ENCODE measurements around the gene CFAP410. TPM values are rescaled to one million over a fixed set of nuclear protein-coding genes. Genes with fewer than 3 reads are reported as not detected.

Gene CFAP410
- total and polyA plus RNA-seq, 2 of the 8 experiments (the other 6 are each of a cell fraction or from before 2014, with no cell fraction given), result 10.6 to 12.0 TPM

DNA sequence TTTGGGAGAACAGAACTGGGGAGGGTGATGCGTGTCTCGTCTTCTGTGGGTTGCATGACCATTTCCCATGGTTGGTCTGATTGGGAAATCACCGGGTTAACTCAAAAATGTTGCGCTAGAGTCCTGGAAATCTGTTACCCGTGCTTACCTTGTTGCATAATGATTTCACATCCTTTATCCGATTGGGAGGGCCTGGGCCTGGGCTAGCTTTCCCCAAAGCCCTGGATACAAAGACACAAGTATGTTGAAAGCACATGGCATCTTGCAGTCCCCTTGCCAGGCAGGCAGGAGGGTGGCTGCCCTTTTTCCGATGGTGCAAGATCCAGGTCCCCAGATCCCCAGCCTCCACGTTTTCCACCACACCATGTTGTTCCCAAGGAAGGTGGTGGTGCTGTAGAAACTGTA is 14.8 kb upstream of the CFAP410 start:
- ChIA-PET CTCF (ENCODE audit: partially characterized antibody) (interaction anchor here (0.9 to 3.3 kb wide), 4 partner anchors 8 to 413 kb away, joined by 3 to 11 read pairs (median 4); no protein-coding TSS in a partner anchor), POLR2A (ENCODE audit: partially characterized antibody) (interaction anchor here (1.4 kb wide), 1 partner anchor 15 kb away, joined by 5 read pairs; the partner anchor contains the start of gene CFAP410)
- H2BK5ac ChIP-seq (ENCODE audit: low read depth, low read length), result no peak overlapping the region

More for the DNA sequence above, 14.8 kb upstream of the CFAP410 start:
- no peak overlapping the region for H2AFZ ChIP-seq (ENCODE audit: low read length)
- no peak for FAIRE-seq
- no peaks in the 10 kb centered on the region for H3K9me3 ChIP-seq (ENCODE audit: insufficient read depth in 2 of 2, low read depth in 1 of 2, low read length in 1 of 2)
- no peak overlapping the region for H3K56ac ChIP-seq (replicated peaks; ENCODE audit: insufficient read length, low read depth, low read length)
- H2BK12ac ChIP-seq (ENCODE audit: low read depth, low read length), result no peak overlapping the region
- no peaks in the 10 kb centered on the region for H3K79me2 ChIP-seq (ENCODE audit: control insufficient read depth in 1 of 2, insufficient read depth in 2 of 2, low read length in 2 of 2)
- no peaks in the 10 kb centered on the region for H3K36me3 ChIP-seq (ENCODE audit: control insufficient read depth in 2 of 4, insufficient read depth in 4 of 4, low read length in 3 of 4)
- no peak overlapping the region for H2BK15ac ChIP-seq (ENCODE audit: low read length)
- H3K4me1 ChIP-seq (replicated peaks in 1 of 4; ENCODE audit: control insufficient read depth in 3 of 4, insufficient read depth in 4 of 4, low read length in 3 of 4), result peaks cover 0 to 5% (median under 1%) of the 10 kb centered on the region in 4 experiments; a peak in 2 of 7 replicates
- H3K4me3 ChIP-seq (ENCODE audit: extremely low read depth in 1 of 4, insufficient read depth in 2 of 4, low read depth in 3 of 4, low read length in 4 of 4), result no peak overlapping the region
- H2AK5ac ChIP-seq (ENCODE audit: low read depth, low read length), result no peak overlapping the region
- no peak overlapping the region for H3K27ac ChIP-seq (ENCODE audit: low read depth, low read length)
- H4K8ac ChIP-seq (ENCODE audit: extremely low read depth, insufficient read depth, low read length), result no peak overlapping the region
- no peak overlapping the region for H3K9ac ChIP-seq (replicated peaks in 1 of 4; ENCODE audit: extremely low read depth in 1 of 4, low read depth in 3 of 4, low read length in 3 of 4)
- no peak overlapping the region for H4K91ac ChIP-seq (replicated peaks; ENCODE audit: insufficient read length, low read length)
- H4K20me1 ChIP-seq (replicated peaks in 1 of 2; ENCODE audit: control insufficient read depth in 1 of 2, insufficient read depth in 2 of 2, low read length in 2 of 2), result no peaks in the 10 kb centered on the region
- no peak overlapping the region for H2BK20ac ChIP-seq (ENCODE audit: low read length)
- H3K79me1 ChIP-seq (ENCODE audit: low read depth, low read length), result no peaks in the 10 kb centered on the region
- no peak for DNase-seq (ENCODE audit: low read depth in 1 of 2, low spot score in 2 of 2)
- H3K4me2 ChIP-seq (ENCODE audit: insufficient read depth in 1 of 2, low read depth in 2 of 2, low read length in 2 of 2), result no peak overlapping the region
- no peak overlapping the region for H3K23ac ChIP-seq (ENCODE audit: insufficient read length)
- no peak overlapping the region for H3K4ac ChIP-seq (replicated peaks; ENCODE audit: insufficient read length, low read depth, low read length)
- no peak overlapping the region for H2BK120ac ChIP-seq (replicated peaks; ENCODE audit: low read depth, low read length)
- TF ChIP-seq, protein P1, sequence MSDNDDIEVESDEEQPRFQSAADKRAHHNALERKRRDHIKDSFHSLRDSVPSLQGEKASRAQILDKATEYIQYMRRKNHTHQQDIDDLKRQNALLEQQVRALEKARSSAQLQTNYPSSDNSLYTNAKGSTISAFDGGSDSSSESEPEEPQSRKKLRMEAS (IDR thresholded peaks at IDR 0.05), result peak; percentile 21; the same call in 1 of the 2 replicates
- TF ChIP-seq EP300 (IDR thresholded peaks at IDR 0.05; ENCODE audit: borderline replicate concordance in 1 of 2, low read depth in 2 of 2, low read length in 2 of 2), result no peak
- peaks cover 17 to 37% (median 26%) of the 10 kb centered on the region in 4 experiments; a peak in 6 of 7 replicates for H3K27me3 ChIP-seq (replicated peaks in 1 of 4; ENCODE audit: control insufficient read depth in 3 of 4, extremely low read depth in 1 of 4, insufficient read depth in 3 of 4, low read length in 3 of 4)
- no peak overlapping the region for H3K14ac ChIP-seq (ENCODE audit: insufficient read length)
- no peak overlapping the region for H3K18ac ChIP-seq (ENCODE audit: extremely low read depth, low read length)
- no peaks in the 10 kb centered on the region; the same call in 1 of the 2 replicates for H3K23me2 ChIP-seq (ENCODE audit: low read depth, low read length)
- H4K5ac ChIP-seq (ENCODE audit: insufficient read length, low read depth, low read length), result no peak overlapping the region
- 88% methylated on average over 8 of the region's 8 CpGs; no CpG with 5 or more reads in 1 of the 2 experiments for WGBS, 2 experiments (ENCODE audit: extremely low coverage in 1 of 2, insufficient coverage in 1 of 2, insufficient read length in 1 of 2, insufficient replicate concordance in 2 of 2, low coverage in 1 of 2, low lambda C conversion rate in 2 of 2, missing lambda C conversion rate in 1 of 2)

Measured in H1 (cell line).